Prostate gland (tissue), 2 donors: ENCODE data around the gene CIPC.

Experiments used
- POLR2A ChIP-seq: fragments of 450-650 bp; IDR thresholded peaks from one replicate; pipeline ENCODE4 v1.6.1; 2016; ENCODE audit warnings: antibody characterized with exemption, mild to moderate bottlenecking
- TF ChIP-seq, protein P1 (sequence below), 4 experiments: fragments of 200-600 bp in 2 of 4; fragments of 450-650 bp in 2 of 4; sonication (generic) in 2 of 4; IDR thresholded peaks; 1 replicate in 3 of 4; 2 replicates in 1 of 4; pipeline ENCODE4 v1.5.1; 2016 to 2019; ENCODE audit warnings: antibody characterized with exemption in 4 of 4, mild to moderate bottlenecking in 2 of 4, moderate library complexity in 2 of 4

GRCh38 chr14:77086951-77087350, 11.1 kb upstream of the CIPC start:
- TF ChIP-seq, protein P1, sequence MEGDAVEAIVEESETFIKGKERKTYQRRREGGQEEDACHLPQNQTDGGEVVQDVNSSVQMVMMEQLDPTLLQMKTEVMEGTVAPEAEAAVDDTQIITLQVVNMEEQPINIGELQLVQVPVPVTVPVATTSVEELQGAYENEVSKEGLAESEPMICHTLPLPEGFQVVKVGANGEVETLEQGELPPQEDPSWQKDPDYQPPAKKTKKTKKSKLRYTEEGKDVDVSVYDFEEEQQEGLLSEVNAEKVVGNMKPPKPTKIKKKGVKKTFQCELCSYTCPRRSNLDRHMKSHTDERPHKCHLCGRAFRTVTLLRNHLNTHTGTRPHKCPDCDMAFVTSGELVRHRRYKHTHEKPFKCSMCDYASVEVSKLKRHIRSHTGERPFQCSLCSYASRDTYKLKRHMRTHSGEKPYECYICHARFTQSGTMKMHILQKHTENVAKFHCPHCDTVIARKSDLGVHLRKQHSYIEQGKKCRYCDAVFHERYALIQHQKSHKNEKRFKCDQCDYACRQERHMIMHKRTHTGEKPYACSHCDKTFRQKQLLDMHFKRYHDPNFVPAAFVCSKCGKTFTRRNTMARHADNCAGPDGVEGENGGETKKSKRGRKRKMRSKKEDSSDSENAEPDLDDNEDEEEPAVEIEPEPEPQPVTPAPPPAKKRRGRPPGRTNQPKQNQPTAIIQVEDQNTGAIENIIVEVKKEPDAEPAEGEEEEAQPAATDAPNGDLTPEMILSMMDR (IDR thresholded peaks at IDR 0.05): no peak
- TF ChIP-seq POLR2A: no peak
